ENCODE measurements around the gene CD177. TPM values are rescaled to one million over a fixed set of nuclear protein-coding genes. Genes with fewer than 3 reads are reported as not detected.
"Not testable (repeated sequence)": the region's sequence is repeated elsewhere in the genome, so short reads cannot be mapped to it uniquely, and the experiment has no call there.

Gene CD177
- total RNA-seq, 1 experiment from 2014 or later: not detected

GRCh38 chr19:43380771-43381386, 27.4 kb downstream of the CD177 start:
- no peaks in the 10 kb centered on the region for H3K36me3 ChIP-seq (ENCODE audit: control insufficient read depth, insufficient read depth, low read length)
- intact Hi-C loops (cut with micrococcal nuclease; ENCODE audit: unreplicated experiment): no loop called here
- Mint-ChIP-seq H3K4me1 (ENCODE audit: low read depth, unreplicated experiment) (peaks cover 14% of the 10 kb centered on the region), H3K27ac (ENCODE audit: unreplicated experiment) (peak overlapping the region; percentile 37), H3K4me3 (ENCODE audit: unreplicated experiment) (no peak overlapping the region), H3K27me3 (ENCODE audit: insufficient read depth, unreplicated experiment) (no peaks in the 10 kb centered on the region), H3K36me3 (ENCODE audit: insufficient read depth, unreplicated experiment) (no peaks in the 10 kb centered on the region), H3K9me3 (ENCODE audit: unreplicated experiment) (no peaks in the 10 kb centered on the region)
- POLR2A ChIA-PET: no interaction called here
- peak; percentile 29 to 57 for DNase-seq
- no TSS peak for BruUV-seq (replicated peaks)
- H3K27me3 ChIP-seq (replicated peaks; ENCODE audit: control insufficient read depth, insufficient read depth, low read length): no peaks in the 10 kb centered on the region
- H3K4me1 ChIP-seq: peaks cover 7% of the 10 kb centered on the region; the same call in 1 of the 2 replicates
- no peak for TF ChIP-seq CTCF (IDR thresholded peaks at IDR 0.05; ENCODE audit: insufficient read depth in 1 of 2, low read depth in 1 of 2, low read length in 1 of 2, severe bottlenecking in 1 of 2, unreplicated experiment in 1 of 2)
- no peaks in the 10 kb centered on the region for H3K9me3 ChIP-seq
- CTCF ChIA-PET: interaction anchor here (1.0 kb wide), 1 partner anchor 66 kb away, joined by 3 read pairs; no protein-coding TSS in a partner anchor
- no peak overlapping the region for H3K4me3 ChIP-seq (ENCODE audit: low read depth, low read length)

- Mint-ChIP-seq H3K27ac (ENCODE audit: unreplicated experiment) (peak overlapping the region; percentile 56), H3K4me1 (ENCODE audit: low read depth, unreplicated experiment) (peaks cover 14% of the 10 kb centered on the region)
- H3K4me3 Mint-ChIP-seq (ENCODE audit: unreplicated experiment); H3K4me3 ChIP-seq (ENCODE audit: low read depth, low read length); H3K36me3 Mint-ChIP-seq (ENCODE audit: insufficient read depth, unreplicated experiment); intact Hi-C loops (cut with micrococcal nuclease; ENCODE audit: unreplicated experiment); BruUV-seq (replicated peaks); POLR2A ChIA-PET; H3K9me3 Mint-ChIP-seq (ENCODE audit: unreplicated experiment); H3K36me3 ChIP-seq (ENCODE audit: control insufficient read depth, insufficient read depth, low read length); H3K27me3 Mint-ChIP-seq (ENCODE audit: insufficient read depth, unreplicated experiment); CTCF ChIA-PET; H3K9me3 ChIP-seq; H3K4me1 ChIP-seq; DNase-seq; H3K27me3 ChIP-seq (replicated peaks; ENCODE audit: control insufficient read depth, insufficient read depth, low read length): not testable (repeated sequence)
Measured at GRCh38 chr19:43382586-43383216, 29.2 kb downstream of the CD177 start.

GRCh38 chr19:43383254-43383653, 29.8 kb downstream of the CD177 start:
- H3K4me3 ChIP-seq (ENCODE audit: low read depth, low read length); DNase-seq; H3K9me3 Mint-ChIP-seq (ENCODE audit: unreplicated experiment); H3K36me3 Mint-ChIP-seq (ENCODE audit: insufficient read depth, unreplicated experiment); H3K27ac Mint-ChIP-seq (ENCODE audit: unreplicated experiment); H3K4me1 ChIP-seq; BruUV-seq (replicated peaks); H3K27me3 ChIP-seq (replicated peaks; ENCODE audit: control insufficient read depth, insufficient read depth, low read length); POLR2A ChIA-PET; H3K4me3 Mint-ChIP-seq (ENCODE audit: unreplicated experiment); H3K9me3 ChIP-seq; CTCF ChIA-PET; H3K27me3 Mint-ChIP-seq (ENCODE audit: insufficient read depth, unreplicated experiment); H3K36me3 ChIP-seq (ENCODE audit: control insufficient read depth, insufficient read depth, low read length); intact Hi-C loops (cut with micrococcal nuclease; ENCODE audit: unreplicated experiment): not testable (repeated sequence)
- H3K4me1 Mint-ChIP-seq (ENCODE audit: low read depth, unreplicated experiment): peaks cover 14% of the 10 kb centered on the region

GRCh38 chr19:43383759-43384158, 30.3 kb downstream of the CD177 start:
- POLR2A ChIA-PET; DNase-seq; intact Hi-C loops (cut with micrococcal nuclease; ENCODE audit: unreplicated experiment); H3K9me3 ChIP-seq; BruUV-seq (replicated peaks); H3K27me3 ChIP-seq (replicated peaks; ENCODE audit: control insufficient read depth, insufficient read depth, low read length); H3K4me1 ChIP-seq; CTCF ChIA-PET; H3K4me3 Mint-ChIP-seq (ENCODE audit: unreplicated experiment); H3K36me3 Mint-ChIP-seq (ENCODE audit: insufficient read depth, unreplicated experiment); H3K27ac Mint-ChIP-seq (ENCODE audit: unreplicated experiment); H3K27me3 Mint-ChIP-seq (ENCODE audit: insufficient read depth, unreplicated experiment); H3K4me3 ChIP-seq (ENCODE audit: low read depth, low read length); H3K36me3 ChIP-seq (ENCODE audit: control insufficient read depth, insufficient read depth, low read length); H3K9me3 Mint-ChIP-seq (ENCODE audit: unreplicated experiment): not testable (repeated sequence)
- H3K4me1 Mint-ChIP-seq (ENCODE audit: low read depth, unreplicated experiment): peaks cover 14% of the 10 kb centered on the region

GRCh38 chr19:43390903-43391551, 37.5 kb downstream of the CD177 start:
- H3K27ac Mint-ChIP-seq (ENCODE audit: unreplicated experiment); CTCF ChIA-PET; DNase-seq; H3K27me3 ChIP-seq (replicated peaks; ENCODE audit: control insufficient read depth, insufficient read depth, low read length); H3K27me3 Mint-ChIP-seq (ENCODE audit: insufficient read depth, unreplicated experiment); POLR2A ChIA-PET; H3K4me1 ChIP-seq; intact Hi-C loops (cut with micrococcal nuclease; ENCODE audit: unreplicated experiment); H3K4me1 Mint-ChIP-seq (ENCODE audit: low read depth, unreplicated experiment); H3K9me3 ChIP-seq; H3K9me3 Mint-ChIP-seq (ENCODE audit: unreplicated experiment); H3K36me3 ChIP-seq (ENCODE audit: control insufficient read depth, insufficient read depth, low read length); H3K4me3 ChIP-seq (ENCODE audit: low read depth, low read length); H3K36me3 Mint-ChIP-seq (ENCODE audit: insufficient read depth, unreplicated experiment); H3K4me3 Mint-ChIP-seq (ENCODE audit: unreplicated experiment); BruUV-seq (replicated peaks): not testable (repeated sequence)

- H3K27me3 ChIP-seq (replicated peaks; ENCODE audit: control insufficient read depth, insufficient read depth, low read length); BruUV-seq (replicated peaks); H3K4me1 ChIP-seq; H3K4me3 Mint-ChIP-seq (ENCODE audit: unreplicated experiment); H3K27me3 Mint-ChIP-seq (ENCODE audit: insufficient read depth, unreplicated experiment); H3K4me1 Mint-ChIP-seq (ENCODE audit: low read depth, unreplicated experiment); H3K27ac Mint-ChIP-seq (ENCODE audit: unreplicated experiment); DNase-seq; H3K9me3 Mint-ChIP-seq (ENCODE audit: unreplicated experiment); H3K4me3 ChIP-seq (ENCODE audit: low read depth, low read length); POLR2A ChIA-PET; H3K36me3 Mint-ChIP-seq (ENCODE audit: insufficient read depth, unreplicated experiment); intact Hi-C loops (cut with micrococcal nuclease; ENCODE audit: unreplicated experiment); H3K9me3 ChIP-seq; H3K36me3 ChIP-seq (ENCODE audit: control insufficient read depth, insufficient read depth, low read length); CTCF ChIA-PET: not testable (repeated sequence)
Measured at GRCh38 chr19:43391552-43391935, 38.1 kb downstream of the CD177 start.
